ENCODE data around the gene ACSS2.

DNA sequence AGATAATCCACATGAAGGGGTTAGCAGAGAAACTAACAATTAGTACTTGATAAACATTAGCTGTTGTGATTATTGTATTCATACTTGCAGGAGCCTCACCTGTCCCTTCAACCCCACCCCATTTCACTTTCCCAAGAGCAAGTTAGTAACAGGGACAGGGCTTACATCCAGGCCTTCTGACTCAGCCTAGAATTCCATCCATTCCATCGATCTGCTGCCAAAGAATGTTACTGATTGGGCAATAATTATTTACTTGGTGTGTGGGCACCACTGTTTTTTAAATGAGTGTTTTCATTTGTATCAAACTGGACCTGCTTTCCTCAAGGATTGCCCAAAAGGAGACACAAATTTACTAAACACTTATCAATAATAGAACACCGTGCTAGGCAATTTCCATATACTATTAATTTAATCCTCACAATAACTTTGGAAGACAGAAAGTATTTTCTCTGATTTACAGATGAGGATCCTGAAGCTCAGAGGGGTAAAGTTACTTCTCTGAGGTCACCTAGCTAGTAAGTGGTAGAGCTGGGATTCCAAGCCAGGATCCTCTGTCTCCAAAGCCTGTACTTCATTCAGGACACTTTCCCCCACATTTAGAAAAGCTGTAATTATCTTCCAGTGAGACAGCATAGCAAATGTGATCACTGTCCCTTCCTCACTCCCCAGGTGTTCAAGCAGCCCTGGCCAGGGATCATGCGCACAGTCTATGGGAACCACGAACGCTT is 46.4 kb downstream of the ACSS2 start:
- TF ChIP-seq POLR2AphosphoS5 (IDR thresholded peaks at IDR 0.05) = peak; percentile 32 to 78
- TF ChIP-seq, protein P1, sequence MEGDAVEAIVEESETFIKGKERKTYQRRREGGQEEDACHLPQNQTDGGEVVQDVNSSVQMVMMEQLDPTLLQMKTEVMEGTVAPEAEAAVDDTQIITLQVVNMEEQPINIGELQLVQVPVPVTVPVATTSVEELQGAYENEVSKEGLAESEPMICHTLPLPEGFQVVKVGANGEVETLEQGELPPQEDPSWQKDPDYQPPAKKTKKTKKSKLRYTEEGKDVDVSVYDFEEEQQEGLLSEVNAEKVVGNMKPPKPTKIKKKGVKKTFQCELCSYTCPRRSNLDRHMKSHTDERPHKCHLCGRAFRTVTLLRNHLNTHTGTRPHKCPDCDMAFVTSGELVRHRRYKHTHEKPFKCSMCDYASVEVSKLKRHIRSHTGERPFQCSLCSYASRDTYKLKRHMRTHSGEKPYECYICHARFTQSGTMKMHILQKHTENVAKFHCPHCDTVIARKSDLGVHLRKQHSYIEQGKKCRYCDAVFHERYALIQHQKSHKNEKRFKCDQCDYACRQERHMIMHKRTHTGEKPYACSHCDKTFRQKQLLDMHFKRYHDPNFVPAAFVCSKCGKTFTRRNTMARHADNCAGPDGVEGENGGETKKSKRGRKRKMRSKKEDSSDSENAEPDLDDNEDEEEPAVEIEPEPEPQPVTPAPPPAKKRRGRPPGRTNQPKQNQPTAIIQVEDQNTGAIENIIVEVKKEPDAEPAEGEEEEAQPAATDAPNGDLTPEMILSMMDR (IDR thresholded peaks at IDR 0.05) = no peak
